GM12801 (cell line): ENCODE results near the gene JDP2.

Source experiments
- TF ChIP-seq, protein P1 (sequence below): IDR thresholded peaks from one replicate; pipeline ENCODE4 v1.5.1; 2011; ENCODE audit warnings: control low read depth; ENCODE audit not compliant: insufficient read length; ENCODE audit errors: extremely low read depth

JDP2 gene

DNA sequence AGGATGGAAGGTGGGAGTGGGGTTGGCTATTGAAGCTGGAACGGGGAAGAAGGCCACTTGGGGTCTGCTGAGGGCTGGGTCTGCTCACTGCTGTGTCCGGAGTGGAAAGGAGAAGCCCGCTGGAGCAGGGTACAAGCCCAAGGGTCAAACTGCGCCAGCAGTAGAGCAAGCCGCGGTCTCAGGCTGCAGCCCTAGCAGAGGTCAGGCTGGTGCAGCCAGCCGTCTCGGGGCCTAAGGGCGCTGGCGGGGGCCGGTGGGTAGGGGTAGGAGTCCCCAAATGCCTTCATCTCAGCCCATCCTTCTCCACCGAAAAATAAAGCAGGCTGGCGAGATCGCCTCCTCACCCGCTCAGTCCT lies 718 bp upstream of the JDP2 start:
- TF ChIP-seq, protein P1, sequence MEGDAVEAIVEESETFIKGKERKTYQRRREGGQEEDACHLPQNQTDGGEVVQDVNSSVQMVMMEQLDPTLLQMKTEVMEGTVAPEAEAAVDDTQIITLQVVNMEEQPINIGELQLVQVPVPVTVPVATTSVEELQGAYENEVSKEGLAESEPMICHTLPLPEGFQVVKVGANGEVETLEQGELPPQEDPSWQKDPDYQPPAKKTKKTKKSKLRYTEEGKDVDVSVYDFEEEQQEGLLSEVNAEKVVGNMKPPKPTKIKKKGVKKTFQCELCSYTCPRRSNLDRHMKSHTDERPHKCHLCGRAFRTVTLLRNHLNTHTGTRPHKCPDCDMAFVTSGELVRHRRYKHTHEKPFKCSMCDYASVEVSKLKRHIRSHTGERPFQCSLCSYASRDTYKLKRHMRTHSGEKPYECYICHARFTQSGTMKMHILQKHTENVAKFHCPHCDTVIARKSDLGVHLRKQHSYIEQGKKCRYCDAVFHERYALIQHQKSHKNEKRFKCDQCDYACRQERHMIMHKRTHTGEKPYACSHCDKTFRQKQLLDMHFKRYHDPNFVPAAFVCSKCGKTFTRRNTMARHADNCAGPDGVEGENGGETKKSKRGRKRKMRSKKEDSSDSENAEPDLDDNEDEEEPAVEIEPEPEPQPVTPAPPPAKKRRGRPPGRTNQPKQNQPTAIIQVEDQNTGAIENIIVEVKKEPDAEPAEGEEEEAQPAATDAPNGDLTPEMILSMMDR, result no peak

DNA sequence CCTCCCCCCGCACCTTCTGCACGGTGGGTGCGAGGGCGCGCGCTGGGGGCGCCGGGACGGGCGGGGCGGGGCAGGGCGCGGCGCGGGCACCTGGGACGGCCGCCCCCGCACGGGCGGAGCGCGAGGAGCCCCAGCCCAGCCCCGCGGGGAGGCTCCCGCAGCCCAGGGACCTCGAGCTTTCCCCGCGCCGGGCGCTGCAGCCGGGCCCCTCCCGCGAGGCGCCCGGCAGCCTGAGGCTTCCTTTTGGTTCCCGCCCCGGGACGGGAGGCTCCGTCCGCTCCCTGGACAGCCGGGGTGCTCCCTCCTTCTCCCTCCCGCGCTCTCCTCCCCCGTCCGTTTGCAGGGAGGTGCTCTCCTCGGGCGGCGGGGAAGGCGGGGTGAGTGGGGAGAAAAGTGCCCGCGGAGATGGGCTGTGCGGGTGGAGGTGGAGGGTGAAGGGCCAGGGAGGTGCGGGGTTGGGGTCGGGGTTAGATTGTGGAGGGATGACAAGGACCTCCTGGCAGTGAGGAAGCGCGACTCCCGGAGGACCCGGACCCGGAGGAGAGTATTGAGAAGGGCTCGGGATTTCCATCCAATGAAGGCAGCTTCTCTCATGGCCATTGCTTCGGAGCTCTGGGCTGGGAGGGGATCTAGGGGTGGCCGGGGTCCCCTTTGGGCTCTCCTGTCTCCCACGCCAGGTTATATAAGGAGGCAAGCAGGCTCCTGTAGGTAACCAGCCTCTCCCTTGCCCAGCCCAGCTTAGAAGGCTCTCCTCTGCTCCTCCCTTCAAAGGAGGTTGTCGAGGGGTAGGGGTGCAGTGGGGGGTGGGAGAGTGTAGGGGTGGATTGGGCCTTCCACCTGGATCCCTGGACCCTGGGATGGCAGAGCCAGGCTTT lies 645 bp downstream of the JDP2 start:
- TF ChIP-seq, protein P1, result no peak

DNA sequence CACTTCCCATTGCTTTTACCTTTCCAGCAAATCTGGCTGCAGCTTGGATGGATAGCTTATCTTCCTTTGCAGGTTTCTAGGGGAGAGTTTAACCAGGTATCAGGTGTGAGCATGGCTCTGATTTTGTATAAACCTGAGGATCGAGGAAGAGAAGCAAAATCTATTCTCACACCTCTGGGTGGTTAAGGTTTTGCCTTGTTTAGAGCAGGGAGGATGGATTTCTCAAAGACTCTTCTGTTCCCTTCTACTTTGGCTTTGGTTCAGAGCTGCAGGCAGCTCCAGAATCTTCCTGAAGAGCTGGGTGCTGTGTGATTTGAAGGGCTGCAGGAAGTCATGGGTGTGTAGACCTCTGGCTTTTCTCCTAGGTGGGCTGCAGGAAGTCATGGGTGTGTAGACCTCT lies 1.7 kb downstream of the JDP2 start:
- TF ChIP-seq, protein P1, result no peak

DNA sequence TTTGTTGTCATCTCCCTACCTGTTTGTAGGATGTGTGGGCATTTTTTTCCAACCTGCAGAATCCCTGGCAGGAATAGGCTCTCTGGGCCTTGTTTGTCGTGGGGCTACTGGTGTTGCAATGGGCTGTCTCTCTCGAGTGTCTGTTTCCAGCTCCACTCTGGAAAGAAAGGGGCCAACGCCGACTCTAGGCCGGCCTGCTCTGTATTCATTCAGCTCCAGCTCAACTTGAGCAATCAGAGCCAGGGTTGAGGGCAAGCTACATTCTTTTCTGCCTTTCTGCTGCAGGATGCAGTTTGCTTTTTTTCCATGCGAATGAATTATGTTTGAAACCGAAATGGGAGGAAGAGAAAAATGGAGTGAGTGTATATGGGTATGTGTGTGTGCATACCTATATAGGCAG lies 2.3 kb downstream of the JDP2 start:
- TF ChIP-seq, protein P1, result no peak

- TF ChIP-seq, protein P1, result no peak
These were observed 2.7 kb downstream of the JDP2 start for GRCh38 chr14:75430526-75430925.

DNA sequence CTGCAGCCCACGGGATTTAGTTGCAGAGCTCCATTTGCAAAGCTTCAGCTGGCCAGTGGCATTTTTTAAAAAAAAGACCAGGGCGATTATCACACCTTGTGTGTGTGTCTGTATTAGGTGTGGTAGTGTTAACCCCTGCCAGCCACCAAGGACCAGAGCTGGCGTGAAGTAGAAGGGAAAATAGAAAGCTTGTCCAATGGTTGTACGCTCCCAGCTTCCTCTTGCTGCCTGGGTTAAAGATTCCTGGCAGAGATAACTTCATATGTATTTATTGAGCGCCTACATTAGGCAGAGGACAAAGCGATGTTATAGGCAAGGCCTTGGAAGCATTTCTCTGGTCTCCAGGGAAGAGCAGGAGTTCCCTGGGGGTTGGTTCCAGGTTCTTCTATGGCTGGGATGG lies 3.2 kb downstream of the JDP2 start:
- TF ChIP-seq, protein P1, result no peak

DNA sequence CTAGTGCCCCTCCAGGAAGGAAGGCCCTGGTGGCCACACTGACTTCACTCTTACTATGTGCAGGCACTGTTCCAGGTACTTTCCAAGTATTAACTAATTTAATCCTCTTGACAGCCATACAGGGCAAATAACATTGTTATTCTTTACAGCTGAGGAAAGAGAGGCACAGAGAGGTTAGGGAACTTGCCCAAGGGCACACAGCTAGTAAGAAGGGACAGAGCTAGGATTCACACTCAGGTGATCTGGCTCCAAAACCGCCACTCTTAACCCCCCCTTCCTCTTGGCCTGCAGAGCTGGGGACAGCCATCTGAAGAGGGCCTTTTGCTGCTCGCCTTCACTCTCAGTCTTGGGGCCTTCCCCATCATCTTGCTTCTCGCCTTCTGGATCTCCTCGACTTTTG lies 4.0 kb downstream of the JDP2 start:
- TF ChIP-seq, protein P1, result no peak
